Neural cell (in vitro differentiated cells): Measurements from ENCODE around the gene COL27A1. TPM values are rescaled to one million over a fixed set of nuclear protein-coding genes. Genes with fewer than 3 reads are reported as not detected.

ENCODE experiments used
- H2AFZ ChIP-seq: fragments of 200-600, 300-800 bp; sonication (generic), shearing (Covaris generic); 2 replicates; pipeline ENCODE4 v1.6.0; 2014; ENCODE audit warnings: low read depth, mild to moderate bottlenecking, antibody characterized with exemption, low read length, moderate library complexity
- H3F3A ChIP-seq: fragments of 200-600 bp; shearing (Covaris generic); 2 replicates; pipeline ENCODE4 v1.6.1; 2016; ENCODE audit warnings: mild to moderate bottlenecking, moderate library complexity, mixed read lengths, antibody characterized with exemption, low read length; ENCODE audit not compliant: insufficient read depth, poor library complexity, severe bottlenecking
- H3K27ac ChIP-seq: fragments of 200-600, 300-800 bp; sonication (generic), shearing (Covaris generic); 2 replicates; pipeline ENCODE4 v1.5.1; 2014; ENCODE audit warnings: mild to moderate bottlenecking, low read length, moderate library complexity
- H3K27me3 ChIP-seq: fragments of 300-800, 200-600 bp; sonication (generic), shearing (Covaris generic); 2 replicates; pipeline ENCODE4 v1.6.0; 2014; ENCODE audit warnings: mild to moderate bottlenecking, low read depth, low read length, moderate library complexity; ENCODE audit not compliant: insufficient read depth
- H3K36me3 ChIP-seq: fragments of 300-800, 200-600 bp; sonication (generic), shearing (Covaris generic); 2 replicates; pipeline ENCODE4 v1.5.1; 2014; ENCODE audit warnings: mild to moderate bottlenecking, antibody characterized with exemption, low read length, moderate library complexity; ENCODE audit not compliant: insufficient read depth
- H3K4me2 ChIP-seq: fragments of 300-800, 200-600 bp; sonication (generic), shearing (Covaris generic); 2 replicates; pipeline ENCODE4 v1.6.0; 2014; ENCODE audit warnings: mild to moderate bottlenecking, low read length
- H3K4me3 ChIP-seq: fragments of 300-800, 200-600 bp; sonication (generic), shearing (Covaris generic); 2 replicates; pipeline ENCODE4 v1.5.1; 2014; ENCODE audit warnings: mild to moderate bottlenecking, low read length, moderate library complexity
- H3K79me2 ChIP-seq: fragments of 200-600 bp; shearing (Covaris generic); replicated peaks from 2 replicates; pipeline ENCODE4 v1.6.0; 2014; ENCODE audit warnings: mild to moderate bottlenecking, low read length, moderate library complexity; ENCODE audit not compliant: insufficient read depth
- H3K9ac ChIP-seq: fragments of 300-800, 200-600 bp; sonication (generic), shearing (Covaris generic); 2 replicates; pipeline ENCODE4 v1.6.1; 2016; ENCODE audit warnings: mild to moderate bottlenecking, low read length, mixed read lengths
- H3K9me2 ChIP-seq: fragments of 200-600 bp; shearing (Covaris generic); 2 replicates; pipeline ENCODE4 v1.6.1; 2016; ENCODE audit warnings: mild to moderate bottlenecking, low read length, mixed read lengths; ENCODE audit not compliant: insufficient read depth
- H3K9me3 ChIP-seq: fragments of 200-600, 300-800 bp; sonication (generic), shearing (Covaris generic); 2 replicates; pipeline ENCODE4 v1.6.1; 2016; ENCODE audit warnings: mild to moderate bottlenecking, mixed run types, low read length, moderate library complexity, mixed read lengths
- H4K20me1 ChIP-seq: fragments of 200-600 bp; shearing (Covaris generic); 2 replicates; pipeline ENCODE4 v1.6.1; 2016; ENCODE audit warnings: mild to moderate bottlenecking, mixed run types; ENCODE audit not compliant: insufficient read depth
- EP300 ChIP-seq: fragments of 450-650 bp; conservative IDR thresholded peaks from 2 replicates; pipeline ENCODE4 v1.6.1; 2014; ENCODE audit warnings: antibody characterized with exemption, mild to moderate bottlenecking, moderate library complexity; ENCODE audit not compliant: poor library complexity, severe bottlenecking
- EZH2 ChIP-seq: fragments of 200-600, 300-800 bp; shearing (Covaris generic), sonication (generic); IDR thresholded peaks from 2 replicates; pipeline ENCODE4 v1.6.1; 2014; ENCODE audit warnings: antibody characterized with exemption, low read length, borderline replicate concordance, mild to moderate bottlenecking; ENCODE audit not compliant: insufficient read depth, poor library complexity, severe bottlenecking
- MXI1 ChIP-seq: fragments of 450-650 bp; conservative IDR thresholded peaks from 2 replicates; pipeline ENCODE4 v1.6.1; 2014; ENCODE audit warnings: antibody characterized with exemption, mild to moderate bottlenecking; ENCODE audit not compliant: poor library complexity, severe bottlenecking
- POLR2AphosphoS5 ChIP-seq: IDR thresholded peaks from 2 replicates; pipeline ENCODE4 v1.6.1; 2012
- RAD21 ChIP-seq: fragments of 450-650 bp; conservative IDR thresholded peaks from 2 replicates; pipeline ENCODE4 v1.6.1; 2014; ENCODE audit warnings: antibody characterized with exemption, mild to moderate bottlenecking, moderate library complexity
- SMC3 ChIP-seq: fragments of 450-650 bp; conservative IDR thresholded peaks from 2 replicates; pipeline ENCODE4 v1.6.1; 2014; ENCODE audit warnings: antibody characterized with exemption, mild to moderate bottlenecking, moderate library complexity; ENCODE audit not compliant: poor library complexity
- TAF1 ChIP-seq: IDR thresholded peaks from 2 replicates; pipeline ENCODE4 v1.6.1; 2012; ENCODE audit warnings: low read depth
- polyA plus RNA-seq: library from polyadenylated mRNA; depleted of rRNA; stranded (reverse); fragments of >200 nt; gene quantifications from 2 replicates; pipeline ENCODE4 v1.2.3, GENCODE V29; 2014
- TF ChIP-seq, protein P1 (sequence below): IDR thresholded peaks from 2 replicates; pipeline ENCODE4 v1.6.1; 2012; ENCODE audit warnings: borderline replicate concordance
- TF ChIP-seq, protein P2 (sequence below): fragments of 450-650 bp; IDR thresholded peaks from 2 replicates; pipeline ENCODE4 v1.5.1; 2014; ENCODE audit warnings: antibody characterized with exemption, mild to moderate bottlenecking, moderate library complexity; ENCODE audit not compliant: poor library complexity, severe bottlenecking

COL27A1 gene
- polyA plus RNA-seq, 1 donor from 2014 or later: 0.25 TPM

DNA sequence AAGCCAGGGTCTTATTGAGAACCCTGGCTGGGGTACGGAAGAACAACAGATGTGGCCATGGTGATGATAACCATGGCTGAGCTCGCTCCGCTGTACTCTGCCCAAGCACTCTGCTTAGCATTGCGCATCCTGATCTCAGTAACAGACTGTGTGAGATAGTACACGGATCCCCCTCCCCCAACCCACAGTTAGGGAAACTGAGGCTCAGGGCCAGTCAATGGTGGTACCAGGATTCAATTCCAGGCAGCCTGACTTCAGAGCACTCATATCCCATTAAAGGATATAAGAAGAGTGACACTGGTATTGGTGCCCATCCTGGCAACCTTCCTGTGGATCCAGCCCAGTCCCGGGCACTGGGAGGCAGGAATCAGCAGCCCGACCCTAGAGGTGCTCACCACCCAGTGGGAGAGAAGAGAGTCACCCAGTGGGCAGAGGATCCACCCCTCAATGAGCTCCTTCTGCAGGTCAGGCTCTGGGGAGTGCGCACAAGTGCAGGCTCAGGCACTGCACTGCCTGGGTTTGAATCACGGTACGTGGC lies 29.8 kb upstream of the COL27A1 start:
- H4K20me1 ChIP-seq: no peaks in the 10 kb centered on the region
- no peak overlapping the region for H3K27ac ChIP-seq
- TF ChIP-seq TAF1 (no peak), RAD21 (no peak), EZH2 (no peak), POLR2AphosphoS5 (no peak), EP300 (no peak), MXI1 (no peak), SMC3 (no peak)
- TF ChIP-seq, protein P1, sequence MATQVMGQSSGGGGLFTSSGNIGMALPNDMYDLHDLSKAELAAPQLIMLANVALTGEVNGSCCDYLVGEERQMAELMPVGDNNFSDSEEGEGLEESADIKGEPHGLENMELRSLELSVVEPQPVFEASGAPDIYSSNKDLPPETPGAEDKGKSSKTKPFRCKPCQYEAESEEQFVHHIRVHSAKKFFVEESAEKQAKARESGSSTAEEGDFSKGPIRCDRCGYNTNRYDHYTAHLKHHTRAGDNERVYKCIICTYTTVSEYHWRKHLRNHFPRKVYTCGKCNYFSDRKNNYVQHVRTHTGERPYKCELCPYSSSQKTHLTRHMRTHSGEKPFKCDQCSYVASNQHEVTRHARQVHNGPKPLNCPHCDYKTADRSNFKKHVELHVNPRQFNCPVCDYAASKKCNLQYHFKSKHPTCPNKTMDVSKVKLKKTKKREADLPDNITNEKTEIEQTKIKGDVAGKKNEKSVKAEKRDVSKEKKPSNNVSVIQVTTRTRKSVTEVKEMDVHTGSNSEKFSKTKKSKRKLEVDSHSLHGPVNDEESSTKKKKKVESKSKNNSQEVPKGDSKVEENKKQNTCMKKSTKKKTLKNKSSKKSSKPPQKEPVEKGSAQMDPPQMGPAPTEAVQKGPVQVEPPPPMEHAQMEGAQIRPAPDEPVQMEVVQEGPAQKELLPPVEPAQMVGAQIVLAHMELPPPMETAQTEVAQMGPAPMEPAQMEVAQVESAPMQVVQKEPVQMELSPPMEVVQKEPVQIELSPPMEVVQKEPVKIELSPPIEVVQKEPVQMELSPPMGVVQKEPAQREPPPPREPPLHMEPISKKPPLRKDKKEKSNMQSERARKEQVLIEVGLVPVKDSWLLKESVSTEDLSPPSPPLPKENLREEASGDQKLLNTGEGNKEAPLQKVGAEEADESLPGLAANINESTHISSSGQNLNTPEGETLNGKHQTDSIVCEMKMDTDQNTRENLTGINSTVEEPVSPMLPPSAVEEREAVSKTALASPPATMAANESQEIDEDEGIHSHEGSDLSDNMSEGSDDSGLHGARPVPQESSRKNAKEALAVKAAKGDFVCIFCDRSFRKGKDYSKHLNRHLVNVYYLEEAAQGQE: no peak
- TF ChIP-seq, protein P2, sequence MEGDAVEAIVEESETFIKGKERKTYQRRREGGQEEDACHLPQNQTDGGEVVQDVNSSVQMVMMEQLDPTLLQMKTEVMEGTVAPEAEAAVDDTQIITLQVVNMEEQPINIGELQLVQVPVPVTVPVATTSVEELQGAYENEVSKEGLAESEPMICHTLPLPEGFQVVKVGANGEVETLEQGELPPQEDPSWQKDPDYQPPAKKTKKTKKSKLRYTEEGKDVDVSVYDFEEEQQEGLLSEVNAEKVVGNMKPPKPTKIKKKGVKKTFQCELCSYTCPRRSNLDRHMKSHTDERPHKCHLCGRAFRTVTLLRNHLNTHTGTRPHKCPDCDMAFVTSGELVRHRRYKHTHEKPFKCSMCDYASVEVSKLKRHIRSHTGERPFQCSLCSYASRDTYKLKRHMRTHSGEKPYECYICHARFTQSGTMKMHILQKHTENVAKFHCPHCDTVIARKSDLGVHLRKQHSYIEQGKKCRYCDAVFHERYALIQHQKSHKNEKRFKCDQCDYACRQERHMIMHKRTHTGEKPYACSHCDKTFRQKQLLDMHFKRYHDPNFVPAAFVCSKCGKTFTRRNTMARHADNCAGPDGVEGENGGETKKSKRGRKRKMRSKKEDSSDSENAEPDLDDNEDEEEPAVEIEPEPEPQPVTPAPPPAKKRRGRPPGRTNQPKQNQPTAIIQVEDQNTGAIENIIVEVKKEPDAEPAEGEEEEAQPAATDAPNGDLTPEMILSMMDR: no peak
- H3K36me3 ChIP-seq: no peaks in the 10 kb centered on the region
- H3K9me2 ChIP-seq: no peaks in the 10 kb centered on the region
- no peaks in the 10 kb centered on the region for H3F3A ChIP-seq
- H3K79me2 ChIP-seq: no peaks in the 10 kb centered on the region
- no peak overlapping the region for H3K4me3 ChIP-seq
- H3K4me2 ChIP-seq: no peak overlapping the region
- no peaks in the 10 kb centered on the region for H3K27me3 ChIP-seq
- H3K9me3 ChIP-seq: no peaks in the 10 kb centered on the region
- H2AFZ ChIP-seq: no peak overlapping the region
- no peak overlapping the region for H3K9ac ChIP-seq

DNA sequence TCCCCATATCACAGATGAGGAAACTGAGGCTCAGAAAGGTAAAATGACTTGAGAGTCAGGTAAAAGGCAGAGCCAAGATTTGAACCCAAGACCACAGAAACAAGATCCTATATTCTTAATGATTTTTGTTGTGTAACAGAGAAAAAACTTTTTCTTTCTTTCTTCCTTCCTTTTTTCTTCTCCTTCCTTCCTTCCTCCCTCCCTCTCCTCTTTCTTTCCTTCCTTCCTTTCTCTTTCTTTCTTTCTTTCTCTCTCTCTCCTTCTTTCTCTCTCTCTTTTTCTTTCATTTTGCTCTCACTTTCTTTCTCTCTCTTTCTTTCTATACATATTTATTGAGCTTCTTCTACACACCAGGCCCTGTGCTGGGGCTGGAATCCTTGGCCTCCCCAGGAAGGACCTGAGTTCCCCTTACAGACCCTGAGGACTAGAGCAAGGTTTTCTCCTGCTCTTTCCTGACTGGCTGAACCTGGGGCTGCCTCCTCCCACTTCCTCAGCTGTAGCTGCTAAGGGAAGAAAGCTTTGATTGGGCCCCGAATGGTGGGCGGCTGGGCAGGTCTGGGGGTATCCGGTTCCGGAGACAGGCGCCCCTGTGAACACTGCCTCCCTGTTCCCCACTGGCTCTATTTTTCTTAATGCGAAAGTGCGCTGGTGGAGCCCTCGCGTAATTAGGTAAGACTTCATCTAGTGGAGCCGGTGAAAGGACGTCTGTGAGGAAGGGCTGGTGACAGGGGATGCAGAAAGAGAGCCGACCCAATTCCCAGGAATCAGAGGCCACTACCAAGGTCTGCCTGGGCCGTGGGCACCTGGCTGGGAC lies 28.9 kb upstream of the COL27A1 start:
- H3F3A ChIP-seq: no peaks in the 10 kb centered on the region

More for the DNA sequence above, 28.9 kb upstream of the COL27A1 start:
- Histone ChIP-seq H3K4me2 (no peak overlapping the region), H2AFZ (no peak overlapping the region), H4K20me1 (no peaks in the 10 kb centered on the region), H3K36me3 (no peaks in the 10 kb centered on the region), H3K9ac (no peak overlapping the region), H3K27me3 (no peaks in the 10 kb centered on the region), H3K4me3 (no peak overlapping the region), H3K9me3 (no peaks in the 10 kb centered on the region), H3K79me2 (no peaks in the 10 kb centered on the region), H3K9me2 (no peaks in the 10 kb centered on the region), H3K27ac (no peak overlapping the region)
- TF ChIP-seq EZH2 (no peak), SMC3 (no peak), RAD21 (no peak), POLR2AphosphoS5 (no peak), TAF1 (no peak)
- TF ChIP-seq, protein P2: no peak
- TF ChIP-seq, protein P1: no peak
